H9 (cell line): ENCODE measurements around the gene KLHL7. TPM values are rescaled to one million over a fixed set of nuclear protein-coding genes. Genes with fewer than 3 reads are reported as not detected.

Experiments used
- DNase-seq: peaks from one replicate; pipeline ENCODE4 v3.0.0-alpha.2; 2017
- H2AFZ ChIP-seq: one replicate; pipeline ENCODE4 v1.6.1; 2013; ENCODE audit warnings: mild to moderate bottlenecking, low read length, control low read depth, moderate library complexity
- H2AK5ac ChIP-seq: 2 replicates; pipeline ENCODE4 v1.6.1; 2013; ENCODE audit warnings: low read length, control low read depth, mixed read lengths; ENCODE audit not compliant: insufficient read length
- H2BK120ac ChIP-seq: one replicate; pipeline ENCODE4 v1.6.1; 2013; ENCODE audit warnings: low read depth, mild to moderate bottlenecking, low read length, control low read depth, inconsistent platforms; ENCODE audit not compliant: poor library complexity, severe bottlenecking
- H2BK12ac ChIP-seq: 2 replicates; pipeline ENCODE4 v1.6.1; 2013; ENCODE audit warnings: low read length, control low read depth, mixed read lengths, low read depth; ENCODE audit not compliant: insufficient read length
- H2BK15ac ChIP-seq: 2 replicates; pipeline ENCODE4 v1.6.1; 2013; ENCODE audit warnings: low read depth, low read length, control low read depth
- H2BK20ac ChIP-seq: one replicate; pipeline ENCODE4 v1.6.1; 2013; ENCODE audit warnings: low read depth, mild to moderate bottlenecking, low read length, control low read depth, inconsistent platforms; ENCODE audit not compliant: poor library complexity, severe bottlenecking
- H2BK5ac ChIP-seq: 2 replicates; pipeline ENCODE4 v1.6.1; 2013; ENCODE audit warnings: low read length, control low read depth, mixed read lengths; ENCODE audit not compliant: insufficient read length
- H3K14ac ChIP-seq: 2 replicates; pipeline ENCODE4 v1.6.1; 2013; ENCODE audit warnings: low read length, control low read depth; ENCODE audit not compliant: insufficient read depth
- H3K18ac ChIP-seq: 2 replicates; pipeline ENCODE4 v1.6.1; 2013; ENCODE audit warnings: low read depth, mild to moderate bottlenecking, mixed read lengths, low read length, control low read depth; ENCODE audit not compliant: insufficient read length
- H3K23ac ChIP-seq: 2 replicates; pipeline ENCODE4 v1.6.1; 2013; ENCODE audit warnings: low read length, control low read depth, mixed read lengths, low read depth; ENCODE audit not compliant: insufficient read length
- H3K23me2 ChIP-seq: 2 replicates; pipeline ENCODE4 v1.6.1; 2013; ENCODE audit warnings: low read depth, mild to moderate bottlenecking, mixed read lengths, low read length, control low read depth; ENCODE audit not compliant: insufficient read length, poor library complexity, severe bottlenecking
- H3K27ac ChIP-seq: 2 replicates; pipeline ENCODE4 v1.5.1; 2013; ENCODE audit warnings: low read length, control low read depth, mixed read lengths, low read depth; ENCODE audit not compliant: insufficient read length
- H3K27me3 ChIP-seq: 2 replicates; pipeline ENCODE4 v1.6.1; 2013; ENCODE audit warnings: low read length, control low read depth, inconsistent platforms; ENCODE audit not compliant: insufficient read depth
- H3K4ac ChIP-seq: 2 replicates; pipeline ENCODE4 v1.6.1; 2013; ENCODE audit warnings: low read depth, mild to moderate bottlenecking, control low read depth, inconsistent platforms, low read length, moderate library complexity
- H3K4me1 ChIP-seq: 2 replicates; pipeline ENCODE4 v1.6.1; 2013; ENCODE audit warnings: low read length, control low read depth, inconsistent platforms; ENCODE audit not compliant: insufficient read depth
- H3K4me2 ChIP-seq: 2 replicates; pipeline ENCODE4 v1.6.1; 2013; ENCODE audit warnings: low read length, control low read depth, mixed read lengths; ENCODE audit not compliant: insufficient read length, insufficient read depth
- H3K56ac ChIP-seq: 2 replicates; pipeline ENCODE4 v1.6.1; 2013; ENCODE audit warnings: low read depth, mild to moderate bottlenecking, mixed read lengths, low read length, control low read depth; ENCODE audit not compliant: insufficient read length
- H3K79me1 ChIP-seq: 2 replicates; pipeline ENCODE4 v1.6.1; 2013; ENCODE audit warnings: low read depth, mild to moderate bottlenecking, moderate library complexity, low read length, control low read depth, inconsistent platforms; ENCODE audit not compliant: insufficient read depth, poor library complexity, severe bottlenecking
- H3K79me2 ChIP-seq: 2 replicates; pipeline ENCODE4 v1.6.1; 2013; ENCODE audit warnings: low read length, control low read depth, inconsistent platforms; ENCODE audit not compliant: insufficient read depth
- H3K9ac ChIP-seq: 2 replicates; pipeline ENCODE4 v1.6.1; 2013; ENCODE audit warnings: low read length, control low read depth, mixed read lengths; ENCODE audit not compliant: insufficient read length; ENCODE audit errors: extremely low read depth
- H3K9me3 ChIP-seq: one replicate; pipeline ENCODE4 v1.6.1; 2013; ENCODE audit warnings: low read depth, low read length, inconsistent platforms; ENCODE audit not compliant: control insufficient read depth
- H3T11ph ChIP-seq: one replicate; pipeline ENCODE4 v1.6.1; 2013; ENCODE audit warnings: mild to moderate bottlenecking, low read length, control low read depth, inconsistent platforms
- H4K20me1 ChIP-seq: one replicate; pipeline ENCODE4 v1.6.1; 2013; ENCODE audit not compliant: control insufficient read depth, insufficient read length, insufficient read depth
- H4K5ac ChIP-seq: 2 replicates; pipeline ENCODE4 v1.6.1; 2013; ENCODE audit warnings: low read depth, mild to moderate bottlenecking, mixed read lengths, low read length, control low read depth; ENCODE audit not compliant: insufficient read length
- H4K8ac ChIP-seq: replicated peaks from 2 replicates; pipeline ENCODE4 v1.6.1; 2013; ENCODE audit warnings: low read length, control low read depth, mixed read lengths, low read depth; ENCODE audit not compliant: insufficient read length
- H4K91ac ChIP-seq: 2 replicates; pipeline ENCODE4 v1.6.1; 2013; ENCODE audit warnings: low read depth, mild to moderate bottlenecking, moderate library complexity, mixed read lengths, low read length, control low read depth; ENCODE audit not compliant: insufficient read length
- H3K27ac Mint-ChIP-seq, 3 experiments: 2 replicates in 2 of 3; 3 replicates in 1 of 3; pipeline ENCODE4 v1.8.0; 2020 to 2021; ENCODE audit warnings: mixed read lengths in 3 of 3, mild to moderate bottlenecking in 1 of 3, moderate library complexity in 1 of 3
- H3K27me3 Mint-ChIP-seq: 2 replicates; pipeline ENCODE4 v1.8.0; 2021; ENCODE audit warnings: low read depth, mild to moderate bottlenecking, moderate library complexity, mixed read lengths
- H3K36me3 Mint-ChIP-seq, 3 experiments: 2 replicates in 2 of 3; 3 replicates in 1 of 3; pipeline ENCODE4 v1.8.0; 2020 to 2021; ENCODE audit warnings: low read depth in 3 of 3, mixed read lengths in 3 of 3; ENCODE audit not compliant: insufficient read depth in 1 of 3
- H3K4me1 Mint-ChIP-seq, 2 experiments: 2 replicates each; pipeline ENCODE4 v1.8.0; 2020; ENCODE audit warnings: mixed read lengths in 2 of 2
- H3K4me3 Mint-ChIP-seq, 2 experiments: 2 replicates in 1 of 2; 3 replicates in 1 of 2; pipeline ENCODE4 v1.8.0; 2020 to 2021; ENCODE audit warnings: mild to moderate bottlenecking in 2 of 2, mixed read lengths in 2 of 2, moderate library complexity in 1 of 2
- H3K9me3 Mint-ChIP-seq, 2 experiments: 2 replicates in 1 of 2; 3 replicates in 1 of 2; pipeline ENCODE4 v1.8.0; 2020; ENCODE audit warnings: mild to moderate bottlenecking in 2 of 2, mixed read lengths in 2 of 2, moderate library complexity in 1 of 2
- CTCF ChIP-seq: fragments of 200-600 bp; sonication (generic); conservative IDR thresholded peaks from 3 replicates; pipeline ENCODE4 v1.8.0; 2021; ENCODE audit warnings: antibody characterized with exemption, mild to moderate bottlenecking
- WGBS: extraction: QIAGEN DNeasy Blood & Tissue Kit; methylation state at CpG from one replicate; pipeline ENCODE4 v1.1.7; 2013; ENCODE audit warnings: missing lambda C conversion rate, low lambda C conversion rate, mixed read lengths; ENCODE audit not compliant: insufficient read length; ENCODE audit errors: extremely low coverage; 5-methylcytosine and 5-hydroxymethylcytosine counted together
- total RNA-seq: library from RNA; stranded (reverse); gene quantifications from 2 replicates; pipeline ENCODE4 v1.2.1, GENCODE V29; 2021

KLHL7 gene
- total RNA-seq, 1 experiment from 2014 or later = 56.7 TPM

- Mint-ChIP-seq H3K9me3 (no peaks in the 10 kb centered on the region), H3K27me3 (no peaks in the 10 kb centered on the region)
- no peak overlapping the region for H2BK5ac ChIP-seq
Observed at GRCh38 chr7:23216021-23216420, 110.4 kb downstream of the KLHL7 start.

More at GRCh38 chr7:23216021-23216420, 110.4 kb downstream of the KLHL7 start:
- Histone ChIP-seq H2BK20ac (no peak overlapping the region), H3K23me2 (no peaks in the 10 kb centered on the region), H2AFZ (no peak overlapping the region), H3K14ac (no peak overlapping the region), H2BK15ac (no peak overlapping the region), H2AK5ac (no peak overlapping the region), H3K4me2 (no peak overlapping the region), H3T11ph (no peak overlapping the region), H3K27ac (no peak overlapping the region), H3K56ac (no peak overlapping the region), H4K20me1 (no peaks in the 10 kb centered on the region), H3K4me1 (no peaks in the 10 kb centered on the region), H3K9me3 (no peaks in the 10 kb centered on the region), H3K9ac (no peak overlapping the region), H3K79me1 (no peaks in the 10 kb centered on the region), H3K23ac (no peak overlapping the region), H3K18ac (no peak overlapping the region), H4K5ac (no peak overlapping the region), H2BK12ac (no peak overlapping the region), H4K91ac (no peak overlapping the region), H3K27me3 (no peaks in the 10 kb centered on the region), H4K8ac (no peak overlapping the region), H3K79me2 (no peaks in the 10 kb centered on the region), H3K4ac (no peak overlapping the region), H2BK120ac (no peak overlapping the region)
- no peak for TF ChIP-seq CTCF
- no peak for DNase-seq
- WGBS = no CpG with 5 or more reads among the region's 2 CpGs
- H3K27ac Mint-ChIP-seq = no peak overlapping the region
- H3K4me1 Mint-ChIP-seq = peaks cover 12 to 19% of the 10 kb centered on the region in 2 experiments
- H3K4me3 Mint-ChIP-seq = no peak overlapping the region
- H3K36me3 Mint-ChIP-seq = no peaks in the 10 kb centered on the region
